GF-D8 (cell line): ENCODE data around the gene SNX8.
A peak's percentile ranks its signal among the peaks of the same experiment; 100 is the strongest.
"Not testable (repeated sequence)": the region's sequence is repeated elsewhere in the genome, so short reads cannot be mapped to it uniquely, and the experiment has no call there.

Experiments used
- DNase-seq: peaks from one replicate; lab custom pipeline; 2025; lab: John Stamatoyannopoulos, UW

SNX8 gene

GRCh38 chr7:2326951-2327350 is 12.7 kb upstream of the SNX8 start:
- no peak for DNase-seq

- peak; percentile 94 for DNase-seq
Measured at GRCh38 chr7:2325162-2325561, 10.9 kb upstream of the SNX8 start.

- DNase-seq: no peak
Measured at GRCh38 chr7:2321020-2321419, 6.8 kb upstream of the SNX8 start.

GRCh38 chr7:2317556-2318293 is 3.5 kb upstream of the SNX8 start:
- peak; percentile 23 for DNase-seq

GRCh38 chr7:2316578-2316977 is 2.3 kb upstream of the SNX8 start:
- DNase-seq: no peak

- no peak for DNase-seq
Measured at GRCh38 chr7:2315787-2316186, 1.5 kb upstream of the SNX8 start.

- not testable (repeated sequence) for DNase-seq
Measured at GRCh38 chr7:2314956-2315530, 802 bp upstream of the SNX8 start.

- no peak for DNase-seq
Measured at GRCh38 chr7:2313450-2314208, 612 bp downstream of the SNX8 start.

- no peak for DNase-seq
Measured at GRCh38 chr7:2312267-2312929, 1.8 kb downstream of the SNX8 start.

GRCh38 chr7:2309889-2310331 is 4.3 kb downstream of the SNX8 start:
- DNase-seq: no peak

- DNase-seq: peak; percentile 20
Measured at GRCh38 chr7:2307690-2308107, 6.5 kb downstream of the SNX8 start.

GRCh38 chr7:2306688-2307087 is 7.6 kb downstream of the SNX8 start:
- no peak for DNase-seq

- not testable (repeated sequence) for DNase-seq
Measured at GRCh38 chr7:2305258-2305657, 9.0 kb downstream of the SNX8 start.

- not testable (repeated sequence) for DNase-seq
Measured at GRCh38 chr7:2303520-2303919, 10.7 kb downstream of the SNX8 start.

- DNase-seq: not testable (repeated sequence)
Measured at GRCh38 chr7:2302743-2303397, 11.4 kb downstream of the SNX8 start.

- no peak for DNase-seq
Measured at GRCh38 chr7:2301511-2301863, 12.8 kb downstream of the SNX8 start.

- no peak for DNase-seq
Measured at GRCh38 chr7:2299870-2300512, 14.2 kb downstream of the SNX8 start.

- no peak for DNase-seq
Measured at GRCh38 chr7:2299131-2299829, 15.0 kb downstream of the SNX8 start.

GRCh38 chr7:2296832-2297231 is 17.4 kb downstream of the SNX8 start:
- no peak for DNase-seq

GRCh38 chr7:2295936-2296620 is 18.2 kb downstream of the SNX8 start:
- DNase-seq: no peak
